Ascending aorta (tissue), 2 donors: ENCODE data around the gene MYLK4. TPM values are rescaled to one million over a fixed set of nuclear protein-coding genes. Genes with fewer than 3 reads are reported as not detected.

Source experiments
- DNase-seq, 2 donors: peaks; one replicate each; pipeline ENCODE4 v3.0.0-alpha.2; 2019; ENCODE audit warnings: low spot score in 2 of 2
- H3K27ac ChIP-seq, 2 donors: fragments of 200-600 bp; sonication (generic); one replicate each; pipeline ENCODE4 v1.5.1; 2016 to 2017; ENCODE audit warnings: mild to moderate bottlenecking in 1 of 2
- H3K27me3 ChIP-seq: fragments of 200-600 bp; sonication (generic); one replicate; pipeline ENCODE4 v1.5.1; 2017
- H3K36me3 ChIP-seq, 2 donors: fragments of 200-600 bp; sonication (generic); one replicate each; pipeline ENCODE4 v1.5.1; 2016
- H3K4me1 ChIP-seq, 2 donors: fragments of 200-600 bp; sonication (generic); one replicate each; pipeline ENCODE4 v1.5.1; 2016 to 2017; ENCODE audit warnings: mild to moderate bottlenecking in 1 of 2
- H3K4me3 ChIP-seq, 2 donors: fragments of 200-600 bp; sonication (generic); one replicate each; pipeline ENCODE4 v1.5.1; 2016 to 2017; ENCODE audit warnings: mild to moderate bottlenecking in 1 of 2
- H3K9me3 ChIP-seq, 2 donors: fragments of 200-600 bp; sonication (generic); one replicate each; pipeline ENCODE4 v1.5.1; 2016
- CTCF ChIP-seq, 3 experiments: fragments of 200-600 bp in 2 of 3; fragments of 450-650 bp in 1 of 3; sonication (generic) in 2 of 3; IDR thresholded peaks; one replicate each; pipeline ENCODE4 v1.5.1; 2016 to 2019; ENCODE audit warnings: antibody characterized with exemption in 3 of 3, mild to moderate bottlenecking in 1 of 3, moderate library complexity in 1 of 3
- intact Hi-C: fragments of 100-400 bp; cut with DNase I; formaldehyde crosslinking; loops from one replicate; pipeline ENCODE4 v1.15.1; 2023
- total RNA-seq: library from RNA; depleted of rRNA; stranded (reverse); fragments of >200 nt; gene quantifications from one replicate; pipeline ENCODE4 v1.1.0, GENCODE V29; 2016

Gene MYLK4
- total RNA-seq, 1 donor from 2014 or later = not detected

GRCh38 chr6:2626401-2626800, 124.3 kb downstream of the MYLK4 start:
- Histone ChIP-seq H3K27me3 (no peaks in the 10 kb centered on the region), H3K4me1 (peaks cover 2 to 55% of the 10 kb centered on the region in 2 donors), H3K36me3 (no peaks in the 10 kb centered on the region), H3K4me3 (no peak overlapping the region), H3K27ac (peak overlapping the region; percentile 93 to 95), H3K9me3 (no peaks in the 10 kb centered on the region)
- intact Hi-C loops = no loop called here
- no peak for DNase-seq
- no peak for TF ChIP-seq CTCF (IDR thresholded peaks at IDR 0.05)

GRCh38 chr6:2625581-2625980, 125.1 kb downstream of the MYLK4 start:
- TF ChIP-seq CTCF (IDR thresholded peaks at IDR 0.05) = no peak
- no peaks in the 10 kb centered on the region for H3K9me3 ChIP-seq
- DNase-seq = no peak
- H3K4me1 ChIP-seq = peaks cover 2 to 47% of the 10 kb centered on the region in 2 donors
- H3K36me3 ChIP-seq = no peaks in the 10 kb centered on the region
- peak overlapping the region; percentile 93 to 95 for H3K27ac ChIP-seq
- no peak overlapping the region for H3K4me3 ChIP-seq
- no peaks in the 10 kb centered on the region for H3K27me3 ChIP-seq
- intact Hi-C loops = no loop called here

GRCh38 chr6:2624177-2624576, 126.5 kb downstream of the MYLK4 start:
- Histone ChIP-seq H3K36me3 (no peaks in the 10 kb centered on the region), H3K4me3 (peak overlapping the region in 1 of 2 donors; percentile 25), H3K27ac (peak overlapping the region; percentile 93 to 95), H3K4me1 (peaks cover 2 to 38% of the 10 kb centered on the region in 2 donors), H3K27me3 (no peaks in the 10 kb centered on the region), H3K9me3 (no peaks in the 10 kb centered on the region)
- DNase-seq = peak; percentile 47 to 81
- no peak for TF ChIP-seq CTCF (IDR thresholded peaks at IDR 0.05)
- intact Hi-C loops = no loop called here

GRCh38 chr6:2623295-2623694, 127.4 kb downstream of the MYLK4 start:
- intact Hi-C loops = no loop called here
- H3K27ac ChIP-seq = peak overlapping the region; percentile 93 to 95
- H3K27me3 ChIP-seq = no peaks in the 10 kb centered on the region
- H3K36me3 ChIP-seq = no peaks in the 10 kb centered on the region
- no peaks in the 10 kb centered on the region for H3K9me3 ChIP-seq
- TF ChIP-seq CTCF (IDR thresholded peaks at IDR 0.05) = no peak
- peaks cover 2 to 38% of the 10 kb centered on the region in 2 donors for H3K4me1 ChIP-seq
- DNase-seq = no peak
- peak overlapping the region in 1 of 2 donors; percentile 25 for H3K4me3 ChIP-seq

GRCh38 chr6:2622671-2623070, 128.1 kb downstream of the MYLK4 start:
- peak in 2 of 3 experiments; percentile 45 to 54 for TF ChIP-seq CTCF (IDR thresholded peaks at IDR 0.05)
- no peaks in the 10 kb centered on the region for H3K27me3 ChIP-seq
- intact Hi-C loops = no loop called here
- H3K4me3 ChIP-seq = peak overlapping the region in 1 of 2 donors; percentile 25
- H3K9me3 ChIP-seq = no peaks in the 10 kb centered on the region
- peak overlapping the region; percentile 93 to 95 for H3K27ac ChIP-seq
- peaks cover 2 to 38% of the 10 kb centered on the region in 2 donors for H3K4me1 ChIP-seq
- no peaks in the 10 kb centered on the region for H3K36me3 ChIP-seq
- peak in 1 of 2 donors; percentile 83 for DNase-seq

GRCh38 chr6:2619651-2620050, 131.1 kb downstream of the MYLK4 start:
- intact Hi-C loops = no loop called here

More at GRCh38 chr6:2619651-2620050, 131.1 kb downstream of the MYLK4 start:
- Histone ChIP-seq H3K4me3 (no peak overlapping the region), H3K4me1 (peaks cover 2 to 26% of the 10 kb centered on the region in 2 donors), H3K9me3 (no peaks in the 10 kb centered on the region), H3K27ac (no peak overlapping the region), H3K36me3 (no peaks in the 10 kb centered on the region), H3K27me3 (no peaks in the 10 kb centered on the region)
- no peak for DNase-seq
- TF ChIP-seq CTCF (IDR thresholded peaks at IDR 0.05) = no peak
